ENCODE measurements around the gene FAM229A. TPM values are rescaled to one million over a fixed set of nuclear protein-coding genes. Genes with fewer than 3 reads are reported as not detected.
"Not testable (repeated sequence)": the region's sequence is repeated elsewhere in the genome, so short reads cannot be mapped to it uniquely, and the experiment has no call there.

Gene FAM229A
- total RNA-seq, 1 donor from 2014 or later: 2.8 TPM

DNA sequence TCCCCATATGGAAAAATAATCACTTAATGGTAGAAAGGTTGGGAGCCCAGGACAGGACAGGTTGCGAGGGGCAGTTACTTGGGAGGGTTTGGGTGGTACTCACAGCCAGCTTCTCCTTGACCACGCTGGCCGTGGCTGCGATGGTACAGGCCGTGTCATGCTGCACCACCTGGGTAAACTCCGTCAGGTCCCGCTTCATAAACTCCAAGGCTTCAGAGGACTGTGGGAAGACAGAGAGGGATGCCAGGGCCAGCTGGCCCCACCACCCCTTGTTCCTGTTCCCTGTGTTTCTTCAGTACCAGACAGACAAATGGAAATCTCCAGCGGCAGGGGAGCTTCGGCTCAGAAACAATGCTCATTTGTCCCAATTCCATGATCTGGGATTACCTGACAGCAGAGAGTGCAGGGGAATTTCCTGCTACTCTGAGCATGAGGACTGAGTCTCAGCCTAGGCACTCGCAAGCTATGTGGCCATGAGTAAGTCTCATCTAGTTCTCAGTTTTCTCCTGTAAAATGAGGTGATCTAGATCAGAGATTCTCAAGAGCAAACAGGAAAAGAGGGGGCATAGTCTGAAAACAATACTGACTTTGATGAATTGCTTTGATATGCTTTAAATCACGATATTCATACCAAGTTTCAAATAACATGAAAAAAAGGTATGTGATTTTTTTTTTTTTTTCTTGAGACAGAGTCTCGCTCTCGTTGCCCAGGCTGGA, 24.5 kb upstream of the FAM229A start:
- intact Hi-C loops (cut with micrococcal nuclease): no loop called here
- ATAC-seq: no peak
- DNase-seq: no peak

DNA sequence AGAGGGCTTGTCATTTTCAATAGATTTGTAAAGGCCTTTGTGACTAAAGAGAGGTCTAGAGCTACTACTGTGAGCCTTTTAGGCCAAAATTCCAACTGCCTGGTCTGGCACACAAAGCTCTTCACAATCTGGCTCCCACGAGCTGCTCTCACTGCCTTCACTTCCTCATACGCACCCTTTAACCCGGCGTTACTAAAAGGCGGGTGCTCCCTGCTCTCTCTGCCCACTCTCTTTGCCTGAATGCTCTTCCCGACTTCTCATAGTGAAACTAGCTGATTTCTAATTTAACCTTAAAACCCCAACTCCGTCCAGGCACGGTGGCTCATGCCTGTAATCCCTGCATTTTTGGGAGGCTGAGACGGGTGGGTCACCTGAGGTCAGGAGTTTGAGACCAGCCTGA, 17.8 kb upstream of the FAM229A start:
- intact Hi-C loops (cut with micrococcal nuclease): no loop called here
- ATAC-seq (no peak), DNase-seq (no peak)

DNA sequence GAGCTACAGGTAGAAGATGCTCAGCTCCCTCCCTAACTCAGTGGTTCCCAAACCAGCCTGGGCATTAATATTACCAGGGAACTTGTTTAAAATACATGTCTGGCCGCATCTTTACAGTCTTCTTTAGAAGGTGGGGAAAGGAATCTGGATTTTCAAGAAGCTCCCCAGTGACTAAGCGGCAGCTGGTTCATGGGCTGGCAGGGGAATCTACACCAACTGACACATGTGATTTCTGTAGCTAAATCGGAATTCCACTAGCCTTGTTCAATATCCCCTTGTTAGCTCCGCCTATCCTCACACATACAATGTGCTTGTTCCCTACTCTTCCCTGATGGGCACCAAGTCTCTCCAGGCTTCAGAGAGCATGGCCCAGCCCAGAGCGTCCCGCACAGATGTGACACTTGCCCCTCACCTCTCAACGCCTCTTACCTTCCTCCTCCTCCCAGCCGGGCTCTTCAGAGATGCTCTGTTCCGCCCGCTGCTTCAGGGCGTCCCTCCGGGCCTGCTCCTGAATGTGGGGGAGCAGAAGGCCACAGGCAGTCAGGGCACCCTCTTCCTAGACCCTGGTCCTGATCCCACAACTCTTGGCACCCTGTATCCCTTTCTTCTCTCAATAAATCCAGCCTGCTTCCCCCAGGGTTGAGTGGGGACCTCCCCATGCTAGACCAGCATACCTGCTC, 15.4 kb upstream of the FAM229A start:
- intact Hi-C loops (cut with micrococcal nuclease): no loop called here
- ATAC-seq (no peak), DNase-seq (no peak)

DNA sequence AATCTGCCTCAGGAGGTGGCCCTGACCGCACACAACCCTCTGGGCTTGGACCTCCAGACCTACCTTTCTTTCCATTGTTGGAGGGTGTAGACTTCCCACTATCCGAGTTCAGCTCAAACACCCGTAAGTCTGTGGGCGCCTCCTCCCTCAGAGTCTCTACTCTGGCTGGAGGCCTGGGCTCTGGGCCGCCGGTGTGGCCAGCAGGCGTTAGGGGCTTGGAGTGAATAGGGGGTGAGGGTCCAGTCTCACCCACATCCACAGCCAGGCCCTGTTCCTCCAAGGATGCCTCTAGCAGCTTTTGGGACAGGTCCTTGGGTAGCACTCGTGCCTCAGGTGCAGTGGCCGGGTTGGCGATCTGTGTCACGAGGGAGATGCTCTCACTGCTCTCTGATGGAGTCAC, 13.9 kb upstream of the FAM229A start:
- no peak for DNase-seq
- intact Hi-C loops (cut with micrococcal nuclease): no loop called here

DNA sequence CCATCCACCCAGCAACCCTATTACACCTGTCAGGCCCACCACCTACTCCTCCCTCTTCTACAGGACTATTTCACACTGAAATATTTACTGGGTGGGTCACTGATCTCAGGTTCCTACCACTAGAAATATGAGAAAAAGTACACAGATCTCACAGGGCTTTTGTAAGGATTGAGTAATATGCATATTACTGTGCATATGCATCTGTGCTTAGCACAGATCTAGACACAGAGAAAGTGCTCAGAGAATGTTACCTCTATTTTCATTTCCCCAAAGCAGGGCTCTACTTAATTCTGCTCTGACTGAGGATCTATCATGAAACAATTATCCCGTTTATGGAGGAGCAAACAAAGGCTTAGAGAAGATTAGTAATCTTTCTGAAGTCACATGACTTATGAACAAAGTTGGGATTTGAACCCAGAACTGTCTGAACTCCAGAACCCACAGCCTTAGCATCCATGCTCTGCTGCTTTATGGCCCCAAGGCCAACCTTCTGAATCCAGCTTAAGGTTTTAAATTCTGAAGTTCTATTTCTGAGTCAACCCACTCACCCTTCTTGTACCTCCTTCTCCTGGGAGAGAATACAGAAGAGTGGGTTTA, 11.8 kb upstream of the FAM229A start:
- DNase-seq (no peak), ATAC-seq (no peak)
- intact Hi-C loops (cut with micrococcal nuclease): no loop called here

More for the DNA sequence above, 13.9 kb upstream of the FAM229A start:
- no peak for ATAC-seq

DNA sequence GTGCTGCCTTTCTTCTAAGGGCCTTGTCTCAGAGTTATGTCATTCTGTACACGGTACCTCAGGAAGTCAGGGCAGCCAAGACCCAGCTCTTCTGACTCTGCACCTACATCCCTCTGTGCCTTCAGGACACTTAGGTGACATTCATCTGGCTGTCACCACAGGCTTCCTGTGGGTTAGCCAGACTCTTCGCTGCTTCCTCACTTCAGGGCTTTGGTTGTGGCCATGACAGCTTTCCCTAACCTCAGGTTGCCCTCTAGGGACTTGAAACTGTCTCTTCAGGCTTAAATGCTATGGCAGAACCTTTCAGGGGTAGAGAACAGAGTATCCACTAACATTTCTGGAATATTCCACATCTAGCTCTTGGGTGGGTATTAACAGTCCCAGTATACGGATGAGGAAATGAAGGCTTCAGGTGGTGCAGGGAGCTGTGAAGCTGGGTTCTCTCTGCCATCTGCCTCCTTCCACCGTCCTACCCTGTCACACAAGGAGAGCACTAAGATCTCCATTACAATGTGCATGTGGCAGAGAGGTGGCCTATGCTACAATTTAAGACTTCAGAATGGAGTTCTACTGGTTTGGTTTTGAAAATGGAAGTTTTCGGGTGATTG, 10.0 kb upstream of the FAM229A start:
- intact Hi-C loops (cut with micrococcal nuclease): no loop called here
- no peak for DNase-seq
- ATAC-seq: no peak

DNA sequence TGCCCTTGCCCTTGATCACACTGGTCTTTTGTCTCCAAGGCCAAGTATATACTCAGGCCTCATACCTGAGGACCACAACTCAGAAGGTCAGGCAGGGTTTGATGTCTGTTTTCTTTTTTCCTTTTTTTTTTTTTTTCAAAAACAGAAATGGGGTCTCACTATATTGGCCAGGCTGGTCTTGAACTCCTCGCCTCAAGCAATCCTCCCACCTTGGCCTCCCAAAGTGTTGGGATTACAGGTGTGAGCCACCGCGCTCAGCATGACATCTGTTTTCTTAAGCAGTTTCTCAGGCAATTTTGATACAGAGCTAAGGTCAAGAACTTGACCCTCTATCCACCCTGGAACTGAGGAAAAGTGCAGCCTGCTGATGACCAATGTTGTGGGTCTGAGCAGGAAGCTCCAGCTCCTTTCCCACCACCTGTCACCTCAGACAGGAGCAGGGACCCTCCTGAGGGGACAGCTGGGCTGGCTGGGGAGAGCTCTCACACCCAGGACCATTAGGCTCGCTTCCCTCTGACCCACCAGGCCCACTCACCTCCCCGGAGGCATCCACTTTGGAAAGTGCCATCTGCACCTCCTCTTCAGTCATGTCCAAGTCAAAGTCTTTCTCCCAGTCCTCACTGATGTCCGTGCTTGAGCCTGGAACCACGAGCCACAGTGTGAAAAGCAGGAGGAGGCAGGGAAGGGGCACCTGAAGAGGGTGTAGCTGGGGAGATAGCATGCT, 5.8 kb upstream of the FAM229A start:
- ATAC-seq (no peak), DNase-seq (no peak)
- intact Hi-C loops (cut with micrococcal nuclease): no loop called here

DNA sequence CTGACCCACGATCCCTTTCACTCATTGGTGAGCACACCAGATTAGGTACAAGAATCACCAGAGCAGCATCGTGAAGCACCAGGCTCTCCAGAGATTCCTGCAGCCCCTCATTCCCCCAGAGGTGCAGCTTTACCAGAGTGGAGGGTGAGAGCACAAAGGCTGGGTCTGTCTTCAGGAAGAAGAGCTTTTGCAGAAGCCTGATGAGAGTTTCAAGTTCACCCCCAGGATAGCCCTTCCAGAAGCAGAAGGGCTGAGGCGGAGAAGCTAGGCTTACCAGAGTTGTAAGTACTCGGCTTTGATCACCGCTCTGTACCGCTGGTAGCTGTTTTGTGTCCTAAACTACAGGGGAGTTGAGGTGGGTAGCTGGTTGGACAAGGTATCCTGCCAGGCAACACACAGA, 3.2 kb upstream of the FAM229A start:
- no peak for ATAC-seq
- DNase-seq: no peak
- intact Hi-C loops (cut with micrococcal nuclease): no loop called here

DNA sequence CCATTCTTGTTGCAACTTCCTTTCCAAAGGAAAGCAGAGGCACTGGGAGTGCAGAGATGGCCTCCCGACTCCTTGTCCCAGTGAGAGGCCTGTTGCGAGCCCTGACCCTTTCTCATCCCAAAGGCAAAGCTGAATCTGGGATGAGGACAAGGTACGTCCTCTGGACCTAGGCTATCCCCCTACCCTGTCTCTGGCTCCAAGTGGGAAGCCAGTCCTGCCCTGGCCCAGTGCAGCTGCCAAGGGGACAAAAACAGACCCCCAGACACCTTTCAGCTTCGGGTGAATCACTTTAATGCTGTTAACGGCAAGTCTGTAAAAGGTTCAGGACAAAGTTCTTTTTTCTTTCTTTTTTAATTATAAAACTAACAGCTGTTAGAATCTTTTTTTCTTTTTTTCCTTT, 2.6 kb upstream of the FAM229A start:
- no peak for ATAC-seq
- intact Hi-C loops (cut with micrococcal nuclease): no loop called here
- no peak for DNase-seq

DNA sequence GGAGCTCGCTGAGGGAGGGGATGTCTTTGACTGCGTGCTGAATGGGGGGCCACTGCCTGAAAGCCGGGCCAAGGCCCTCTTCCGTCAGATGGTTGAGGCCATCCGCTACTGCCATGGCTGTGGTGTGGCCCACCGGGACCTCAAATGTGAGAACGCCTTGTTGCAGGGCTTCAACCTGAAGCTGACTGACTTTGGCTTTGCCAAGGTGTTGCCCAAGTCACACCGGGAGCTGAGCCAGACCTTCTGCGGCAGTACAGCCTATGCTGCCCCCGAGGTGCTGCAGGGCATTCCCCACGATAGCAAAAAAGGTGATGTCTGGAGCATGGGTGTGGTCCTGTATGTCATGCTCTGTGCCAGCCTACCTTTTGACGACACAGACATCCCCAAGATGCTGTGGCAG, 1.4 kb upstream of the FAM229A start:
- intact Hi-C loops (cut with micrococcal nuclease): no loop called here
- no peak for ATAC-seq

DNA sequence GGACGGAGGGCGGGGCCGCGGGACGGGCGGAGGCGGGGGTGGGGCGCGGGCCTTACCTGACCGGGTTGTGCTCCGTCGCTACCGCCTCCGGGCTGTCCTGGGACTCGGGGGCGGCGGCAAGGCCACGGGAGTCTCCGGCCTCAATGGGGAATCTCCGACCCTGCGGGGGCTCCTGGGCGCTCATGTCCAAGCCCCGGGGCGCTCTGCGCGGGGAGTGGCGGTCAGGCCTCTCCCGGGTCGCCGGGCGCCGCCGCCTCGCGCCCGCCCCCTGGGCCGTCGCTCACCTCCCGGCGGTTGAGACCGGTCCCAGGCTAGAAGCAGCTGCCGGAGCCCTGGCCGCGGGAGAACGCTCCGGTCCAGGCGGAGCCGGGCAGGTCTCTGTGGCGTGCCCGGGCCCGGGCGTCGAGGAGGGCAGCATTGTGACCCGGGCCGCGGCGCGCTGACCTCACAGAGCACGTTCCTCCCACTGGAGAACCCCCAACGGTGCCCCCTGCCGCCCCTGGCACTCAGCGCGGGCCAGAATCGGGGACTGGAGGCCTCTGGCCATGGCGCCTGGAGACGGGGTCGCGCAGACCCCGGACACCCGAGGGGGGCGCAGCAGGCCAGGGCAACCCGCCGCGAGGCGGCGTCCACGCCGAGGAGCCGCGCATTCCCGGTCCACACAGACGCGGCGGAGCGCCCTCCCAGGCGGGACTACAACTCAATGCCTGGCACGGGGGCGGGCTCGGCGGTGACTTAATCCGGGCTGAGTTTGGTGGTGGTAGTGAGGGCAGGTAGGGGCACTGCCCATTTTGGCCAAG, 411 bp downstream of the FAM229A start:
- DNase-seq (peak; percentile 80), ATAC-seq (peak; percentile 80)
- intact Hi-C loops (cut with micrococcal nuclease): no loop called here

More for the DNA sequence above, 1.4 kb upstream of the FAM229A start:
- DNase-seq: no peak

DNA sequence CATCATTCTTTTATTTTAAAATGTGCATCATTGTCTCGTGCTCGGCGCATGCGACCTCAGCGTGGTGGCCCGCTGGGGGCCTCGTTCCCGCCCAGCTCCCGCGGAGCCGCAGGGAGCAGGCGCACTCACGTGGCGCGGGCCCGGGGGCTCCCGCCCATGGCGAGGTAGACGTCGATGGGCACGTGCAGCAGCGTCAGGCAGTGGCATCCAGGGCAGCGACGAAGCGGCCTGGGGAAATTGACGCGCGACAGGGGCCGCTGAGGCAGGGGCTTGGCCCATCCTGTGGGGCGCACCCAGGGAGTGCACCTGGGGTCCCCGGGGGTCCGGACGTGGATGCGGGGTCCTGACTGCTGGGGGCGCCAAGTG, 994 bp downstream of the FAM229A start:
- ATAC-seq (no peak), DNase-seq (no peak)
- intact Hi-C loops (cut with micrococcal nuclease): no loop called here

DNA sequence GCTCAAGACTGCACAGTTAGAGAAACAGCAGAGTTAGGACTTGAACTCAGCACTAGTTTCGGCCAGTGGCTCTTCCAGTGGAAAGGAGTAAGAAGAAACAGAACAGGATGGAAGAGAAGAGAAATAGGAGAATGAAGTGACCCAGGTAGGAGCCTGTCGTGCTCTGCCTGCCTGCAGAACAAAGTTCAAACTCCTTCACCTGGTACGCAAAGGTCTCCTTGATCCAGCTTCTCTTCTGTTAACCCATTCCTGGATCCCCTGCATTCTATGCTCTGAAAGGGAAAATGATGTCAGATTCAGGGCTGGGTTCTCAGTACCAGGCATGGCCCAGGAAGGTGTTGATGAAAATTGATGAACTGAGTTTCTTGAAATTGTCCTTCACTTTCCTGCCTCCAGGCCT, 3.9 kb downstream of the FAM229A start:
- ATAC-seq (no peak), DNase-seq (no peak)
- intact Hi-C loops (cut with micrococcal nuclease): no loop called here

DNA sequence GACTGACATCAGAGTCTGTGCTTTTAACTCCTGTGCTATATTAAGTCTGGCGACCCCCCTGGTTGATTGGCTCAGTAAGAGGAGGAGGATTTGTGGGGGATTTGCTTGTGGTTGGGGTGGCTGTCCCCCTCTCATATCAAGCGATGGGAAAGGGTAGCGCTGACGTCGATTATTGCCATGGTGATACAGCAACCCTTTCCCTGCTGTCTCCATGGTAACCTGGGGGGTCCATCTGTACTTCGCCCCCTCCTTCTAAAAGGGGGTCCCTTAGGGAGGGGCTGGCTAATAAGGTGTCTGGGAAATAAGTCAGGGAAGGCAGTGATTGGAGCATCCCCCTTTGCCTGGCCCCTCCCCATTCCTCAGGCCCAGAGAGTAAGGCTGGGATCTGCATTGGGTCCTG, 4.7 kb downstream of the FAM229A start:
- intact Hi-C loops (cut with micrococcal nuclease): no loop called here
- DNase-seq: no peak
- no peak for ATAC-seq

DNA sequence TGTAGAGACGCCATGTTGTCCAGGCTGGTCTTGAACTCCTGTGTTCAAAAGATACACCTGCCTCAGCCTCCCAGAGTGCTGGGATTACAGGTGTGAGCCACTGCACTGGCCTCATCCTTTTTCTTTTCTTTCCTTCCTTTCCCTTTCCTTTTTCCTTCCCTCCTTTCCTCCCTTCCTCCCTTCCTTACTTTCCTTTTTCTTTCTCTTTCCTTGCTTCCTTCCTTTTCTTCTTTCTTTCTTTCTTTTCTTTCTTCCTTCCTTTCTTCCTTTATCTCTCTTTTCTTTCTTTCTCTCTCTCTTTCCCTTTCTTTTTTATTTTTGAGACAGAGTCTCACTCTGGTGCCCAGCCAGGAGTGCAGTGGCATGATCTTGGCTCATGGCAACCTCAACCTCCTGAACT, 5.8 kb downstream of the FAM229A start:
- intact Hi-C loops (cut with micrococcal nuclease): no loop called here
- no peak for DNase-seq
- no peak for ATAC-seq

DNA sequence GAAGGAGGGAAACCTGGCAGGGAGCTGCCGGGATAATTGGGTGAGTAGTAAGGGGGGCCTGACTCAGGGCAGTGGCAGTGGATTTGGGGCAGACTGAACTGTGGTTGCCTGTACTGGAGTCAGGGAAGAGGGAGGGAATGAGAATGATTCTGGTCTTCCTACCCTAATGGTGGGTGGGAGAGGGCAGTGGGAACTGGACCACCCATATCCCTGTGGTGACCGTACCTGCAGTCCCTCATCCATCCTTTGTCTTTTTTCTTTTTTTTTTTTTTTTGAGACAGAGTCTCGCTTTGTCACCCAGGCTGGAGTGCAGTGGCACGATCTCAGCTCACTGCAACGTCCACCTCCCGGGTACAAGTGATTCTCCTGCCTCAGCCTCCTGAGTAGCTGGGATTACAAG, 6.5 kb downstream of the FAM229A start:
- DNase-seq; intact Hi-C loops (cut with micrococcal nuclease); ATAC-seq: not testable (repeated sequence)

DNA sequence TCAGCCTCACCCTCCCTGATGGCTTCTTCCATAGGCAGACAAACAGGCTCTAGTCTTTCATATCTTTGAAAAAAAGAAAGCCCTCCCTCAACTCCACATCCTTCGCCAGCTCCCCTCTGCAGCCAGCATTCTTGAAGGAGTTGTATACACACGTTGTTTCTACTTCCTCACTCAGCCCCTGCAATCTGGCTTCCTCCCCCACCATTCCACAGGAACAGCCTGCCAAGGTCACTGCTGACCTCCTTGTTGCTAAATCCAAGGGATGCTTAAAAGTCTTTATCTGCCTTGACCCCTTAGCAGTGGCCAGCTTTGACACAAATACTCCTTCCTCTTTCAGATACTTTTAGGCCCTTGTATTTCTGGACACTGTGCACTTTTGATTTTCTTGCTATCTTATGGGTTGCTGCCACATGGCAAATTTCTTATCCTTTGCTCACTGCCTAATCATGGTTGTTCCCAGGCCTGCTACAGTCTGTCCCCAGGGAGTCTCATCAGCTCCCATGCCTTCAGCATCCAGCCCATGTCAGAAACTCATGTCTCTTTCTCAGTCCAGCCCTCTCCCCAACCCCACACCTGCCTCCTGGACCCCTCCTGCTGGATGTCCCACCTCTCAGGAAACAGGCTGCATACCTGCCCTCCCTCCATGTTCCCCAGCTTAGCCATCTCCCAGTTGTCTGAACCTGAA, 8.3 kb downstream of the FAM229A start:
- intact Hi-C loops (cut with micrococcal nuclease): no loop called here
- ATAC-seq (peak; percentile 17), DNase-seq (peak; percentile 68)

DNA sequence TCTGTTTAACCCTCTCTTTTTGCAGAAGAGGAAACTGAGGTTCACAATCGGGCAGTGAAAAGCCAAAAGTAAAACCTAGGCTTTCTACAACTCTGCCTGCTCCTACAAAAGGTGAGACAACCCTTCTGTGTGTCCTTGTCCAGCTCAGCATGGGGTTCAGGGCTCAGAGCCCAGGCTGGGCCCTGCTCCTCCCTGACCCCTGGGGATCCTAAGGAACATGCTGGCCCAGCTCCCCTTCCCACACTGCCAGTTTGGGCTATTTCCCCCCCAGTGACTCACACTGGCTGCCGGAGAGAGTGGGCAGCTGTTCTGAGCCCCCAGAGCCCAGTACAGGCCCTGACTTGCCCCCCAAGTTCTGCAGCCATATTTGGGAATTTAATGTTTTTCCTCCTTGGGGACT, 8.9 kb downstream of the FAM229A start:
- peak; percentile 8 for ATAC-seq
- intact Hi-C loops (cut with micrococcal nuclease): no loop called here
- peak; percentile 63 for DNase-seq
